GM12878 (cell line): ENCODE results near the gene FAM3B. TPM values are rescaled to one million over a fixed set of nuclear protein-coding genes. Genes with fewer than 3 reads are reported as not detected.

Source experiments
- ATAC-seq: fragments of 200-7000 bp; cut with Tn5 transposase; 3 replicates; pipeline ENCODE4 v1.9.1; 2020; ENCODE audit warnings: mild to moderate bottlenecking, moderate library complexity
- BruUV-seq: library from RNA; stranded (reverse); fragments of 400-500 nt; replicated peaks from 2 replicates; lab custom pipeline; 2021; lab: Mats Ljungman, UMichigan
- CTCF ChIA-PET: fragments of 300-600 bp; sonication (Branson Sonifier 250); formaldehyde crosslinking; extraction: SDS; loops from one replicate; lab custom pipeline; 2021; ENCODE audit warnings: inconsistent platforms; lab: Yijun Ruan, JAX
- POLR2A ChIA-PET: fragments of 350-600 bp; formaldehyde crosslinking; extraction: SDS; loops from one replicate; lab custom pipeline; 2021; ENCODE audit warnings: inconsistent platforms; lab: Charles Lee
- RAD21 ChIA-PET: fragments of 300-600 bp; sonication (Branson Sonifier 250); formaldehyde crosslinking; loops from one replicate; lab custom pipeline; 2023; ENCODE audit warnings: antibody characterized with exemption; ENCODE audit not compliant: unreplicated experiment; lab: Charles Lee
- SMC1A ChIA-PET: fragments of 300-600 bp; sonication (Branson Sonifier 250); formaldehyde crosslinking; loops from one replicate; lab custom pipeline; 2023; ENCODE audit not compliant: unreplicated experiment, uncharacterized antibody; lab: Charles Lee
- DNase-seq: peaks from one replicate; pipeline ENCODE4 v3.0.0-alpha.2; 2011; ENCODE audit warnings: low read depth, low spot score
- FAIRE-seq: peaks from 3 replicates; lab custom pipeline; 2011; peaks lifted over from hg19 to GRCh38; lab: Jason Lieb, UNC
- H2AFZ ChIP-seq: 2 replicates; pipeline ENCODE4 v1.6.0; 2011; ENCODE audit warnings: low read depth, low read length, control low read depth; ENCODE audit not compliant: control insufficient read depth
- H3K27ac ChIP-seq: 2 replicates; pipeline ENCODE4 v1.5.1; 2011; ENCODE audit warnings: control low read depth; ENCODE audit not compliant: control insufficient read depth, insufficient read depth
- H3K27me3 ChIP-seq, 2 experiments: replicated peaks in 1 of 2; 2 replicates each; pipeline versions ENCODE4 v1.6.0 to v1.6.1; 2011; ENCODE audit warnings: low read length in 1 of 2; ENCODE audit not compliant: control insufficient read depth in 2 of 2, insufficient read depth in 2 of 2
- H3K36me3 ChIP-seq, 2 experiments: 2 replicates each; pipeline ENCODE4 v1.5.1; 2011; ENCODE audit warnings: low read length in 1 of 2; ENCODE audit not compliant: control insufficient read depth in 2 of 2, insufficient read depth in 2 of 2
- H3K4me1 ChIP-seq: 2 replicates; pipeline ENCODE4 v1.6.1; 2011; ENCODE audit warnings: mild to moderate bottlenecking, low read length, moderate library complexity, mixed read lengths; ENCODE audit not compliant: control insufficient read depth, insufficient read depth
- H3K4me2 ChIP-seq: 2 replicates; pipeline ENCODE4 v1.6.0; 2011; ENCODE audit warnings: control low read depth; ENCODE audit not compliant: control insufficient read depth, insufficient read depth
- H3K4me3 ChIP-seq: fragments of 200-600 bp; sonication (generic); 2 replicates; pipeline ENCODE4 v1.5.1; 2016
- H3K79me2 ChIP-seq: 2 replicates; pipeline ENCODE4 v1.6.0; 2011; ENCODE audit warnings: low read length; ENCODE audit not compliant: control insufficient read depth, insufficient read depth
- H3K9ac ChIP-seq: 2 replicates; pipeline ENCODE4 v1.8.0; 2011; ENCODE audit warnings: low read length, control low read depth, mixed read lengths; ENCODE audit not compliant: control insufficient read depth, insufficient read depth
- H3K9me3 ChIP-seq: replicated peaks from 3 replicates; pipeline ENCODE4 v1.5.1; 2011; ENCODE audit warnings: mild to moderate bottlenecking, low read length; ENCODE audit not compliant: control insufficient read depth, insufficient read depth
- H4K20me1 ChIP-seq: 2 replicates; pipeline ENCODE4 v1.6.0; 2011; ENCODE audit not compliant: control insufficient read depth, insufficient read depth
- BHLHE40 ChIP-seq, 2 experiments: fragments of 450-650 bp in 1 of 2; IDR thresholded peaks; 2 replicates each; pipeline ENCODE4 v1.6.1; 2011 to 2017; ENCODE audit warnings: low read depth in 2 of 2, borderline replicate concordance in 1 of 2, improper control_type of control experiment in 1 of 2, low read length in 1 of 2, mild to moderate bottlenecking in 1 of 2
- CBX3 ChIP-seq: fragments of 200-600 bp; sonication (generic); IDR thresholded peaks from 2 replicates; pipeline ENCODE4 v1.6.1; 2016; ENCODE audit warnings: low read depth, borderline replicate concordance
- CHD1 ChIP-seq: IDR thresholded peaks from 2 replicates; pipeline ENCODE4 v1.6.1; 2012; ENCODE audit warnings: low read depth, low read length, improper control_type of control experiment
- CHD2 ChIP-seq: IDR thresholded peaks from 2 replicates; pipeline ENCODE4 v1.6.1; 2011; ENCODE audit warnings: low read depth, low read length, improper control_type of control experiment, borderline replicate concordance
- DPF2 ChIP-seq: fragments of 450-650 bp; IDR thresholded peaks from 2 replicates; pipeline ENCODE4 v1.6.1; 2017; ENCODE audit warnings: mild to moderate bottlenecking
- EED ChIP-seq: sonication (generic); IDR thresholded peaks from 2 replicates; pipeline ENCODE4 v1.6.1; 2016; ENCODE audit warnings: antibody characterized with exemption, low read depth
- NFYA ChIP-seq: IDR thresholded peaks from 2 replicates; pipeline ENCODE4 v1.6.1; 2011; ENCODE audit warnings: low read depth, mild to moderate bottlenecking, low read length, improper control_type of control experiment, borderline replicate concordance
- POU2F2 ChIP-seq: IDR thresholded peaks from 3 replicates; pipeline ENCODE4 v1.6.1; 2011; ENCODE audit warnings: low read depth, mild to moderate bottlenecking, low read length, borderline replicate concordance
- SPI1 ChIP-seq: IDR thresholded peaks from 2 replicates; pipeline ENCODE4 v1.6.1; 2011; ENCODE audit warnings: low read depth, mild to moderate bottlenecking, low read length, moderate library complexity, borderline replicate concordance; ENCODE audit not compliant: insufficient read depth
- TARDBP ChIP-seq: IDR thresholded peaks from 2 replicates; pipeline ENCODE4 v1.6.1; 2016; ENCODE audit warnings: borderline replicate concordance
- TBL1XR1 ChIP-seq: IDR thresholded peaks from 2 replicates; pipeline ENCODE4 v1.6.1; 2012; ENCODE audit warnings: low read depth, low read length, improper control_type of control experiment
- TCF12 ChIP-seq: IDR thresholded peaks from 2 replicates; pipeline ENCODE4 v1.6.1; 2011; ENCODE audit warnings: low read depth, mild to moderate bottlenecking, low read length
- WRNIP1 ChIP-seq: IDR thresholded peaks from 2 replicates; pipeline ENCODE4 v1.6.1; 2011; ENCODE audit warnings: low read depth, low read length, improper control_type of control experiment, borderline replicate concordance
- ZNF207 ChIP-seq: fragments of 450-650 bp; IDR thresholded peaks from 2 replicates; pipeline ENCODE4 v1.6.1; 2014; ENCODE audit warnings: antibody characterized with exemption, mild to moderate bottlenecking, borderline replicate concordance
- ZNF24 ChIP-seq: fragments of 450-650 bp; IDR thresholded peaks from 2 replicates; pipeline ENCODE4 v1.6.1; 2017; ENCODE audit warnings: antibody characterized with exemption, mild to moderate bottlenecking
- WGBS: methylation state at CpG from one replicate; pipeline ENCODE4 v1.1.6; 2016; ENCODE audit warnings: low lambda C conversion rate; ENCODE audit not compliant: insufficient replicate concordance, insufficient coverage; ENCODE audit errors: missing lambda C conversion rate; 5-methylcytosine and 5-hydroxymethylcytosine counted together
- in situ Hi-C: fragments of 300-500 bp; cut with MboI; formaldehyde crosslinking; loops from 9 replicates; pipeline ENCODE4 v1.14.3; 2018; ENCODE audit warnings: mixed read lengths
- intact Hi-C: fragments of 100-400 bp; cut with micrococcal nuclease; formaldehyde crosslinking; loops from one replicate; pipeline ENCODE4 v1.14.2; 2022; ENCODE audit not compliant: unreplicated experiment
- polyA plus RNA-seq, 11 experiments: library from polyadenylated mRNA; depleted of rRNA in 4 of 11; unstranded in 6 of 11; stranded (reverse) in 5 of 11; fragments of >200 nt; fragmentation: Nextera tagmentation in 4 of 11; fragmentation: Illumina TruSeq in 1 of 11; extraction: Ambion mirVana in 4 of 11; extraction: Trizol in 1 of 11; gene quantifications; 1 replicate in 1 of 11; 2 replicates in 10 of 11; pipeline versions ENCODE4 v1.2.1 to v1.2.3, GENCODE V29; 2011 to 2016; ENCODE audit warnings: inconsistent platforms in 2 of 11, missing spikeins in 2 of 11, low read depth in 1 of 11
- total RNA-seq, 4 experiments: library from RNA; depleted of rRNA in 3 of 4; stranded (reverse); fragments of >200 nt in 3 of 4; fragmentation: Illumina TruSeq in 1 of 4; extraction: Trizol in 1 of 4; gene quantifications; 2 replicates each; pipeline versions ENCODE4 v1.2.1 to v1.2.3, GENCODE V29; 2013 to 2021
- TF ChIP-seq, protein P1 (sequence below): fragments of 450-650 bp; IDR thresholded peaks from 2 replicates; pipeline ENCODE4 v1.6.1; 2017; ENCODE audit warnings: mild to moderate bottlenecking, moderate library complexity

The FAM3B gene
- total and polyA plus RNA-seq, 10 of the 15 experiments (the other 5 are each of a cell fraction or from before 2014, with no cell fraction given) = 0.12 TPM; not detected in 9

DNA sequence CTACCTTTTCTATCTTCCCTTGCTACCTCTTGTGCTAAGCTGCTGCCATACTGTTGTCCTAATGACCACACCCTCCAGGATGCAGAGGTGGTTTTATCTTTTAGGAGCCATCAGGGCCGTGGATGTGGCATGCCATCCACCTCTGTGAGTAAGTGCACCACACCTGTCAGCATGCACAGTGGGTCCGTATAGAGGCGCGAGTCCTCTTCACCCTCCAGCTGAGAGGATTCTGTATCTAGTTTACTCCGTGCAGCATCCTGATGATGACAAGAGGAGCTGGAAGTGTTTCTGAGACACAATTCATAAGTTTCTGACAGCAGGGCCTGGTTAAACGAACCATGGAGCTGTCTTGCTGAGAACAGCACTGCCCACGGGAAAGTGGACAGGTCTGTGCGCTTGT, 11.2 kb downstream of the FAM3B start:
- ATAC-seq = no peak
- H3K4me2 ChIP-seq = no peak overlapping the region
- no peak overlapping the region for H3K4me3 ChIP-seq
- no peaks in the 10 kb centered on the region for H3K9me3 ChIP-seq
- in situ Hi-C loops = no loop called here
- ChIA-PET SMC1A (no interaction called here), POLR2A (interaction anchor here (1.5 kb wide), 1 partner anchor 42 kb away, joined by 3 read pairs; no protein-coding TSS in a partner anchor), CTCF (interaction anchor here (1.3 kb wide), 1 partner anchor 44 kb away, joined by 6 read pairs; no protein-coding TSS in a partner anchor), RAD21 (no interaction called here)
- no TSS peak for BruUV-seq
- no peaks in the 10 kb centered on the region for H3K79me2 ChIP-seq
- no peaks in the 10 kb centered on the region; a peak in 1 of 4 replicates for H3K27me3 ChIP-seq
- no peak for FAIRE-seq
- intact Hi-C loops = no loop called here
- H3K36me3 ChIP-seq = no peaks in the 10 kb centered on the region
- H3K9ac ChIP-seq = no peak overlapping the region
- no peak for DNase-seq
- H3K27ac ChIP-seq = no peak overlapping the region
- WGBS = 62% methylated on average over 8 of the region's 8 CpGs
- no peaks in the 10 kb centered on the region; the same call in 1 of the 2 replicates for H4K20me1 ChIP-seq
- H2AFZ ChIP-seq = no peak overlapping the region
- TF ChIP-seq POU2F2 (no peak), TBL1XR1 (no peak), NFYA (no peak), WRNIP1 (no peak), TARDBP (no peak), SPI1 (no peak), DPF2 (no peak), EED (no peak), CHD2 (no peak), CBX3 (no peak), TCF12 (no peak), CHD1 (no peak), BHLHE40 (IDR thresholded peaks at IDR 0.05; ENCODE audit: borderline replicate concordance in 1 of 2, low read depth in 2 of 2, low read length in 1 of 2) (no peak), ZNF24 (no peak), ZNF207 (no peak)
- TF ChIP-seq, protein P1, sequence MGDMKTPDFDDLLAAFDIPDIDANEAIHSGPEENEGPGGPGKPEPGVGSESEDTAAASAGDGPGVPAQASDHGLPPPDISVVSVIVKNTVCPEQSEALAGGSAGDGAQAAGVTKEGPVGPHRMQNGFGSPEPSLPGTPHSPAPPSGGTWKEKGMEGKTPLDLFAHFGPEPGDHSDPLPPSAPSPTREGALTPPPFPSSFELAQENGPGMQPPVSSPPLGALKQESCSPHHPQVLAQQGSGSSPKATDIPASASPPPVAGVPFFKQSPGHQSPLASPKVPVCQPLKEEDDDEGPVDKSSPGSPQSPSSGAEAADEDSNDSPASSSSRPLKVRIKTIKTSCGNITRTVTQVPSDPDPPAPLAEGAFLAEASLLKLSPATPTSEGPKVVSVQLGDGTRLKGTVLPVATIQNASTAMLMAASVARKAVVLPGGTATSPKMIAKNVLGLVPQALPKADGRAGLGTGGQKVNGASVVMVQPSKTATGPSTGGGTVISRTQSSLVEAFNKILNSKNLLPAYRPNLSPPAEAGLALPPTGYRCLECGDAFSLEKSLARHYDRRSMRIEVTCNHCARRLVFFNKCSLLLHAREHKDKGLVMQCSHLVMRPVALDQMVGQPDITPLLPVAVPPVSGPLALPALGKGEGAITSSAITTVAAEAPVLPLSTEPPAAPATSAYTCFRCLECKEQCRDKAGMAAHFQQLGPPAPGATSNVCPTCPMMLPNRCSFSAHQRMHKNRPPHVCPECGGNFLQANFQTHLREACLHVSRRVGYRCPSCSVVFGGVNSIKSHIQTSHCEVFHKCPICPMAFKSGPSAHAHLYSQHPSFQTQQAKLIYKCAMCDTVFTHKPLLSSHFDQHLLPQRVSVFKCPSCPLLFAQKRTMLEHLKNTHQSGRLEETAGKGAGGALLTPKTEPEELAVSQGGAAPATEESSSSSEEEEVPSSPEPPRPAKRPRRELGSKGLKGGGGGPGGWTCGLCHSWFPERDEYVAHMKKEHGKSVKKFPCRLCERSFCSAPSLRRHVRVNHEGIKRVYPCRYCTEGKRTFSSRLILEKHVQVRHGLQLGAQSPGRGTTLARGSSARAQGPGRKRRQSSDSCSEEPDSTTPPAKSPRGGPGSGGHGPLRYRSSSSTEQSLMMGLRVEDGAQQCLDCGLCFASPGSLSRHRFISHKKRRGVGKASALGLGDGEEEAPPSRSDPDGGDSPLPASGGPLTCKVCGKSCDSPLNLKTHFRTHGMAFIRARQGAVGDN = no peak
- TF ChIP-seq, all 136 proteins: peak for 0
- no peaks in the 10 kb centered on the region for H3K4me1 ChIP-seq
